HepG2 (cell line): ENCODE measurements around the gene NPPA. TPM values are rescaled to one million over a fixed set of nuclear protein-coding genes. Genes with fewer than 3 reads are reported as not detected.

ENCODE experiments used
- AKAP8 ChIP-seq: sonication (generic); formaldehyde crosslinking; IDR thresholded peaks from 2 replicates; pipeline ENCODE4 v1.5.1; 2020; ENCODE audit warnings: mild to moderate bottlenecking, missing genetic modification reagents
- HHEX ChIP-seq: IDR thresholded peaks from 2 replicates; pipeline ENCODE4 v1.6.1; 2016; ENCODE audit warnings: control low read depth
- HIC2 ChIP-seq: sonication (generic); formaldehyde crosslinking; IDR thresholded peaks from 2 replicates; pipeline ENCODE4 v1.9.0; 2022; ENCODE audit warnings: low read depth, missing genetic modification reagents
- HMGXB4 ChIP-seq, 2 experiments: sonication (generic) in 1 of 2; formaldehyde crosslinking in 1 of 2; IDR thresholded peaks; 2 replicates each; pipeline versions ENCODE4 v1.4.0 to v1.6.1; 2018 to 2020; ENCODE audit warnings: missing genetic modification reagents in 2 of 2, borderline replicate concordance in 1 of 2, low read depth in 1 of 2, mild to moderate bottlenecking in 1 of 2, missing biosample characterization in 1 of 2
- IRF9 ChIP-seq: sonication (generic); formaldehyde crosslinking; IDR thresholded peaks from 2 replicates; pipeline ENCODE4 v1.8.0; 2022; ENCODE audit warnings: missing genetic modification reagents, mild to moderate bottlenecking, borderline replicate concordance
- KMT2B ChIP-seq: IDR thresholded peaks from 2 replicates; pipeline ENCODE4 v1.6.1; 2016; ENCODE audit warnings: missing genetic modification reagents, missing compliant biosample characterization
- NR2C2 ChIP-seq: sonication (generic); formaldehyde crosslinking; IDR thresholded peaks from 2 replicates; pipeline ENCODE4 v1.4.0; 2020; ENCODE audit warnings: missing genetic modification reagents, mild to moderate bottlenecking, moderate library complexity, borderline replicate concordance
- PHF8 ChIP-seq: sonication (generic); formaldehyde crosslinking; IDR thresholded peaks from 2 replicates; pipeline ENCODE4 v1.5.0; 2020; ENCODE audit warnings: missing genetic modification reagents
- PTBP1 ChIP-seq: fragments of 200-400 bp; formaldehyde crosslinking; IDR thresholded peaks from 2 replicates; pipeline ENCODE4 v1.6.1; 2018; ENCODE audit warnings: low read length, low read depth; ENCODE audit not compliant: poor library complexity, severe bottlenecking
- SMAD1 ChIP-seq: sonication (generic); formaldehyde crosslinking; IDR thresholded peaks from 2 replicates; pipeline ENCODE4 v1.4.0; 2020; ENCODE audit warnings: missing genetic modification reagents, low read depth, mild to moderate bottlenecking, borderline replicate concordance
- SOX13 ChIP-seq, 3 experiments: fragments of 450-650 bp in 1 of 3; sonication (generic) in 1 of 3; formaldehyde crosslinking in 1 of 3; IDR thresholded peaks in 2 of 3; conservative IDR thresholded peaks in 1 of 3; 2 replicates each; pipeline versions ENCODE4 v1.5.0 to v1.6.1; 2016 to 2020; ENCODE audit warnings: antibody characterized with exemption in 1 of 3, mild to moderate bottlenecking in 1 of 3, missing compliant biosample characterization in 1 of 3, missing genetic modification reagents in 1 of 3, moderate library complexity in 1 of 3
- THAP11 ChIP-seq: IDR thresholded peaks from 2 replicates; pipeline ENCODE4 v1.6.1; 2016; ENCODE audit warnings: missing biosample characterization, missing genetic modification reagents
- ZBTB26 ChIP-seq: IDR thresholded peaks from 2 replicates; pipeline ENCODE4 v1.6.1; 2016; ENCODE audit warnings: missing compliant biosample characterization, missing genetic modification reagents, borderline replicate concordance
- ZBTB7A ChIP-seq: sonication (generic); formaldehyde crosslinking; IDR thresholded peaks from 2 replicates; pipeline ENCODE4 v1.8.0; 2022; ENCODE audit warnings: mild to moderate bottlenecking, missing genetic modification reagents
- ZMYM4 ChIP-seq: sonication (generic); formaldehyde crosslinking; IDR thresholded peaks from 2 replicates; pipeline ENCODE4 v1.8.1; 2023; ENCODE audit warnings: mild to moderate bottlenecking, missing genetic modification reagents
- ZNF550 ChIP-seq: sonication (generic); formaldehyde crosslinking; IDR thresholded peaks from 2 replicates; pipeline ENCODE4 v1.4.0; 2020; ENCODE audit warnings: mild to moderate bottlenecking, missing genetic modification reagents, borderline replicate concordance
- ZNF777 ChIP-seq: sonication (generic); formaldehyde crosslinking; IDR thresholded peaks from 2 replicates; pipeline ENCODE4 v1.4.0; 2020; ENCODE audit warnings: missing genetic modification reagents
- ZNF780A ChIP-seq: sonication (generic); formaldehyde crosslinking; IDR thresholded peaks from 2 replicates; pipeline ENCODE4 v1.8.0; 2022; ENCODE audit warnings: mild to moderate bottlenecking, missing genetic modification reagents, moderate library complexity
- ZSCAN22 ChIP-seq: sonication (generic); formaldehyde crosslinking; IDR thresholded peaks from 2 replicates; pipeline ENCODE4 v1.4.0; 2020; ENCODE audit warnings: mild to moderate bottlenecking, missing genetic modification reagents
- polyA plus RNA-seq, 8 experiments: library from polyadenylated mRNA; depleted of rRNA in 3 of 8; stranded (reverse) in 7 of 8; unstranded in 1 of 8; fragments of >200 nt; fragmentation: Illumina TruSeq in 4 of 8; extraction: Trizol in 4 of 8; gene quantifications; 2 replicates each; pipeline versions ENCODE4 v1.2.1 to v1.2.3, GENCODE V29; 2011 to 2016; ENCODE audit warnings: low read depth in 4 of 8, missing spikeins in 1 of 8, mixed read lengths in 1 of 8; ENCODE audit not compliant: insufficient read depth in 1 of 8
- total RNA-seq, 5 experiments: library from RNA; depleted of rRNA; stranded (reverse); fragments of >200 nt; fragmentation: Illumina TruSeq; extraction: Trizol; gene quantifications; 2 replicates each; pipeline ENCODE4 v1.2.3, GENCODE V29; 2016; ENCODE audit warnings: low read depth in 1 of 5

Gene NPPA
- total and polyA plus RNA-seq, 2 of the 13 experiments (the other 11 are each of a cell fraction or from before 2014, with no cell fraction given): not detected

- TF ChIP-seq HMGXB4 (CRISPR knock-in tag; IDR thresholded peaks at IDR 0.05; ENCODE audit: borderline replicate concordance in 1 of 2, low read depth in 1 of 2): peak; percentile 33 to 43; a peak in 1 of 4 replicates
- no peak for TF ChIP-seq ZBTB26
- 0 out of 2 replicates have a peak, but pooled peaks have one; percentile 21 for TF ChIP-seq PHF8
- peak; percentile 76; the same call in 1 of the 2 replicates for TF ChIP-seq ZNF780A (CRISPR knock-in tag)
- no peak; the same call in 1 of the 2 replicates for TF ChIP-seq ZSCAN22 (CRISPR knock-in tag)
- no peak for TF ChIP-seq ZBTB7A (CRISPR knock-in tag)
- TF ChIP-seq HHEX (CRISPR knock-in tag): 0 out of 2 replicates have a peak, but pooled peaks have one; percentile 53
- TF ChIP-seq IRF9 (CRISPR knock-in tag): 0 out of 2 replicates have a peak, but pooled peaks have one; percentile 29
- 0 out of 2 replicates have a peak, but pooled peaks have one; percentile 74 for TF ChIP-seq HIC2 (CRISPR knock-in tag)
- TF ChIP-seq NR2C2: peak; percentile 81
- TF ChIP-seq ZMYM4: no peak
- TF ChIP-seq KMT2B (CRISPR knock-in tag): no peak
- TF ChIP-seq THAP11 (CRISPR knock-in tag): peak; percentile 72
- 0 out of 2 replicates have a peak, but pooled peaks have one; percentile 23 for TF ChIP-seq ZNF777 (CRISPR knock-in tag)
- TF ChIP-seq AKAP8 (CRISPR knock-in tag): no peak; the same call in 1 of the 2 replicates
- 0 out of 2 replicates have a peak, but pooled peaks have one; percentile 21 for TF ChIP-seq SMAD1 (CRISPR knock-in tag)
- no peak for TF ChIP-seq PTBP1
- peak; percentile 77 for TF ChIP-seq SOX13 (IDR thresholded peaks at IDR 0.05)
- peak in 1 of 2 experiments; percentile 92; a peak in 2 of 4 replicates for TF ChIP-seq SOX13 (CRISPR knock-in tag; conservative IDR thresholded peaks at IDR 0.05 in 1 of 2, IDR thresholded peaks at IDR 0.05 in 1 of 2)
- TF ChIP-seq ZNF550 (CRISPR knock-in tag): peak; percentile 78; the same call in 1 of the 2 replicates
These were observed 5.2 kb downstream of the NPPA start (continued) for GRCh38 chr1:11842154-11843041.
